ENCODE results near the gene ECE1. TPM values are rescaled to one million over a fixed set of nuclear protein-coding genes. Genes with fewer than 3 reads are reported as not detected.

Gene ECE1
- total and polyA plus RNA-seq, 2 of the 13 experiments (the other 11 are each of a cell fraction or from before 2014, with no cell fraction given): 13.5 to 21.2 TPM

DNA sequence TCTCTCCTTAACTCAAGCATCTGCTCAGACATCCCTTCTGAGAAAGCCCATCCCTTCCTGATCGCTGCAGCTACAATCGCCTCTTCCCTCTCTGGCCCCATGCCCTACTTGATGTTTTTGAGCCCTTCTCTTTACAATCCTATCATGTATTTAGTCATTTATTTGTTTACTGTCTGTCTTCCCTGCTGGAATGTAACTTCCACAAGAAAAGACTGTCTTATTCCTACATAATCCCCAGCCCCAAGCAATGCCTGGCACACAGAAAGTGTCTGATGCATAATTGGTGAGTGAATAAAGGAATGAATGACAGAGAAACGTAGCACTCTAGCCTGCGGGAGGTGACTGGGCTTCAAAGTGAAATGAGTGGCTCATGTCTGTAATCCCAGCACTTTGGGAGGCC, 25.4 kb downstream of the ECE1 start (continued):
- TF ChIP-seq, protein P1, sequence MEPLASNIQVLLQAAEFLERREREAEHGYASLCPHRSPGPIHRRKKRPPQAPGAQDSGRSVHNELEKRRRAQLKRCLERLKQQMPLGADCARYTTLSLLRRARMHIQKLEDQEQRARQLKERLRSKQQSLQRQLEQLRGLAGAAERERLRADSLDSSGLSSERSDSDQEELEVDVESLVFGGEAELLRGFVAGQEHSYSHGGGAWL (CRISPR knock-in tag; IDR thresholded peaks at IDR 0.05): no peak
- no peak for TF ChIP-seq ZNF275 (CRISPR knock-in tag; IDR thresholded peaks at IDR 0.05; ENCODE audit: borderline replicate concordance)

- intact Hi-C loops (cut with micrococcal nuclease; ENCODE audit: unreplicated experiment): no loop called here
- WGBS (ENCODE audit: low lambda C conversion rate): 95% methylated on average over 11 of the region's 11 CpGs
- ChIA-PET CTCF (ENCODE audit: low intra/inter-chr PET ratio, low total read pairs) (no interaction called here), POLR2A (no interaction called here)
- no peak overlapping the region for H3K27ac ChIP-seq (ENCODE audit: extremely low read length, insufficient read depth, low read length)
- H3K27me3 ChIP-seq (ENCODE audit: control insufficient read depth in 1 of 2, insufficient read depth in 2 of 2, low read length in 2 of 2): no peaks in the 10 kb centered on the region
- no TSS peak for BruUV-seq (replicated peaks)
- no peaks in the 10 kb centered on the region for H3K79me2 ChIP-seq (ENCODE audit: insufficient read depth, low read length)
- no peak overlapping the region for H2AFZ ChIP-seq (ENCODE audit: low read length)
- no peak overlapping the region for H3K4me3 ChIP-seq (replicated peaks in 1 of 3; ENCODE audit: insufficient read depth in 1 of 3, low read depth in 2 of 3, low read length in 3 of 3)
- no peak overlapping the region for H3K4me2 ChIP-seq (ENCODE audit: low read depth, low read length)
- in situ Hi-C loops (cut with HindIII; ENCODE audit: extremely low pct_ligation_motif_present, low pct_unique_long_range_greater_than_20kb): no loop called here
- H3K9me3 ChIP-seq (ENCODE audit: low read length): no peaks in the 10 kb centered on the region
- H3K36me3 ChIP-seq (replicated peaks in 1 of 2; ENCODE audit: control insufficient read depth in 1 of 2, insufficient read depth in 2 of 2, low read length in 2 of 2): 0 out of 5 replicates have a peak, but pooled peaks cover 0 to 6% of the 10 kb centered on the region in 2 experiments
- FAIRE-seq (no peak), DNase-seq (ENCODE audit: low spot score) (no peak), ATAC-seq (no peak)
- no peaks in the 10 kb centered on the region for H4K20me1 ChIP-seq (ENCODE audit: insufficient read depth, low read length)
- H3K9ac ChIP-seq (ENCODE audit: insufficient read depth, low read depth, low read length): no peak overlapping the region
- H3K4me1 ChIP-seq (ENCODE audit: insufficient read depth, low read length): peaks cover 66% of the 10 kb centered on the region
- TF ChIP-seq ZNF263 (CRISPR knock-in tag; IDR thresholded peaks at IDR 0.05): no peak
- TF ChIP-seq, protein P2, sequence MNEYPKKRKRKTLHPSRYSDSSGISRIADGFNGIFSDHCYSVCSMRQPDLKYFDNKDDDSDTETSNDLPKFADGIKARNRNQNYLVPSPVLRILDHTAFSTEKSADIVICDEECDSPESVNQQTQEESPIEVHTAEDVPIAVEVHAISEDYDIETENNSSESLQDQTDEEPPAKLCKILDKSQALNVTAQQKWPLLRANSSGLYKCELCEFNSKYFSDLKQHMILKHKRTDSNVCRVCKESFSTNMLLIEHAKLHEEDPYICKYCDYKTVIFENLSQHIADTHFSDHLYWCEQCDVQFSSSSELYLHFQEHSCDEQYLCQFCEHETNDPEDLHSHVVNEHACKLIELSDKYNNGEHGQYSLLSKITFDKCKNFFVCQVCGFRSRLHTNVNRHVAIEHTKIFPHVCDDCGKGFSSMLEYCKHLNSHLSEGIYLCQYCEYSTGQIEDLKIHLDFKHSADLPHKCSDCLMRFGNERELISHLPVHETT (CRISPR knock-in tag; conservative IDR thresholded peaks at IDR 0.05): no peak
- no peak for TF ChIP-seq THAP8 (CRISPR knock-in tag; IDR thresholded peaks at IDR 0.05; ENCODE audit: borderline replicate concordance)
- no peak for TF ChIP-seq BRF2 (CRISPR knock-in tag; IDR thresholded peaks at IDR 0.05)
- TF ChIP-seq KAT2B (IDR thresholded peaks at IDR 0.05; ENCODE audit: borderline replicate concordance, low read depth, low read length): no peak
- TF ChIP-seq ZNF256 (CRISPR knock-in tag; conservative IDR thresholded peaks at IDR 0.05): no peak
- TF ChIP-seq ZNF552 (CRISPR knock-in tag; IDR thresholded peaks at IDR 0.05; ENCODE audit: borderline replicate concordance): no peak
- TF ChIP-seq MAFK (conservative IDR thresholded peaks at IDR 0.05 in 1 of 2, IDR thresholded peaks at IDR 0.05 in 1 of 2; ENCODE audit: low read length in 2 of 2): no peak
- no peak for TF ChIP-seq NONO (IDR thresholded peaks at IDR 0.05)
- no peak for TF ChIP-seq NONO (CRISPR knock-in tag; conservative IDR thresholded peaks at IDR 0.05)
- TF ChIP-seq GTF2F1 (IDR thresholded peaks at IDR 0.05; ENCODE audit: low read length): no peak
- TF ChIP-seq MED8 (CRISPR knock-in tag; IDR thresholded peaks at IDR 0.05; ENCODE audit: insufficient replicate concordance): no peak
- TF ChIP-seq ZNF124 (CRISPR knock-in tag; IDR thresholded peaks at IDR 0.05): no peak
- no peak for TF ChIP-seq ZBTB33 (CRISPR knock-in tag; IDR thresholded peaks at IDR 0.05)
Observed at GRCh38 chr1:21263653-21264225, 26.5 kb downstream of the ECE1 start.

All from HepG2 (cell line).